ENCODE results near the gene AGAP3.

The AGAP3 gene

DNA sequence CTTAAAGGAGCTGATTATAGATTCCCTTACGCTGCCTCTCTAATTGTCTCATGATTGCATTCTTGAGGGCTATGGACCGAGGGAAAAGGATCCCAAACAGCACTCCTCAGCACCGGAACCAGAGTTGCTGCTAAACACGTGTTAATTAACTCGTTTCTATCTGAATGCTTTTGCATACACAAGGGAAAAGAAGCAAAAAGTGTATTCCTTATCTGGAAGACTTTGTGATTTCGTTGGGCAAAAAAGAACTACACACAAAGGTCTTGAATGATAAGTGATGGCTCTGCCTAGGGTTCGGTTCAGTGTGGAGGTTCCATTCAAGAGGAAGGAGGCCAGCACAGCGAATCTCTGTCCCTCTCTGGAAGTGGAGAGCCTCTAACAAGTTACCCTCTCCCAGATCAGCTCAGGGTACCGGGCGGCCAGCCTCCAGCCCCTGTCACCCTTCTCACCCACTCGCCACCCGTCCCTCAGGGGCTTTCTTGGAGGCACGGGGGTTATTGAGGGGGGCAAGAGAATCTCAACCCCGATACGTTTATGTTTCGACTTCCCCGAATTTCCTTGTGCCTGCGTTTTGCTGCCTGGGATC is 27.4 kb upstream of the AGAP3 start:
- TF ChIP-seq, protein P1, sequence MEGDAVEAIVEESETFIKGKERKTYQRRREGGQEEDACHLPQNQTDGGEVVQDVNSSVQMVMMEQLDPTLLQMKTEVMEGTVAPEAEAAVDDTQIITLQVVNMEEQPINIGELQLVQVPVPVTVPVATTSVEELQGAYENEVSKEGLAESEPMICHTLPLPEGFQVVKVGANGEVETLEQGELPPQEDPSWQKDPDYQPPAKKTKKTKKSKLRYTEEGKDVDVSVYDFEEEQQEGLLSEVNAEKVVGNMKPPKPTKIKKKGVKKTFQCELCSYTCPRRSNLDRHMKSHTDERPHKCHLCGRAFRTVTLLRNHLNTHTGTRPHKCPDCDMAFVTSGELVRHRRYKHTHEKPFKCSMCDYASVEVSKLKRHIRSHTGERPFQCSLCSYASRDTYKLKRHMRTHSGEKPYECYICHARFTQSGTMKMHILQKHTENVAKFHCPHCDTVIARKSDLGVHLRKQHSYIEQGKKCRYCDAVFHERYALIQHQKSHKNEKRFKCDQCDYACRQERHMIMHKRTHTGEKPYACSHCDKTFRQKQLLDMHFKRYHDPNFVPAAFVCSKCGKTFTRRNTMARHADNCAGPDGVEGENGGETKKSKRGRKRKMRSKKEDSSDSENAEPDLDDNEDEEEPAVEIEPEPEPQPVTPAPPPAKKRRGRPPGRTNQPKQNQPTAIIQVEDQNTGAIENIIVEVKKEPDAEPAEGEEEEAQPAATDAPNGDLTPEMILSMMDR (IDR thresholded peaks at IDR 0.05; ENCODE audit: low read depth, low read length, missing control alignments), result no peak
- no peak for DNase-seq (ENCODE audit: low read depth)
- in situ Hi-C loops (cut with HindIII; ENCODE audit: low sequenced_read_pairs), result no loop called here
- peak overlapping the region; percentile 84 for H3K4me3 ChIP-seq (ENCODE audit: low read depth, low read length)

DNA sequence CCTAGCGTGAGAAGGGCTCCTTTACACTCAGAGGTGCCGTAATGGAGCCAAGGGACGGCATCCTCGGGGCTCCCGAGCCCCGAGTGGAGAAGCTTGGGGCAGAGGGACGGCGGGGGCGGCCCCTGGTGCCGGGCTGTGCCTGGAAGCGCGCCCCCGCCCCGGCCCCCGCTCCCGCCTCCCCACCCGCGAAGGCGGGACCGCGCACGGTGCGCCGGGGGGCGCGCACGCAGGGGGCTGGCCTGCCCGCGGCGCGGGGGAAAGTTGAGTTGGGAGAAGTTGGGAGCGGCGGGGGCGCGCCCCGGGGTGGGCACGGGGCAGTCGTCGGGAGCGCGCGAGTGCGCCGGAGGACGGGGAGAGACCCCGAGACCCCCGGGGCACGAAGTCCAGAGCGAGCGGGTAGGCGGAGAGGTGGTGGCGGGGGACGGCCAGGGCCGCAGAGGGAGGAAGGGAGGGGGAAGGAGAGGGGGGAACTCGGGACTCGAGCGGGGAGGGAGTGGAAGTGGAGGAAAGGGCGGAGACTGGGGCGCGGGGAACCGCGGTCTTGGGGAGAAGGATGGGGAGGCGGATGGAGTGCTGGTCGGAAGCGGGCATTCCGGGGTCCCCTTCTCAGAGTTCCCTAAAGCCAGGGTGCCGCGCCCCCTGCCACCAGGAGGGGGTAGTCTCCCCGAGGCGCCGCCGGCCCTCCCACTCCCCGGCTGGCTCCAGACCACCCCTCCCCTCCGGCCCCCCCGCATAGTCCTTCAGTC is 26.7 kb upstream of the AGAP3 start, which contains the start of gene SLC4A2:
Gene SLC4A2 (plus strand): TSS at position 223 of the 746 bp plus-strand sequence. CDS start 2,399 bp downstream, outside the sequence.
- no peak for DNase-seq (ENCODE audit: low read depth)
- peak within 1 kb of the TSS; percentile 84 for H3K4me3 ChIP-seq (ENCODE audit: low read depth, low read length)
- in situ Hi-C loops (cut with HindIII; ENCODE audit: low sequenced_read_pairs), result no loop called here
- TF ChIP-seq, protein P1 (IDR thresholded peaks at IDR 0.05; ENCODE audit: low read depth, low read length, missing control alignments), result peak; percentile 55

DNA sequence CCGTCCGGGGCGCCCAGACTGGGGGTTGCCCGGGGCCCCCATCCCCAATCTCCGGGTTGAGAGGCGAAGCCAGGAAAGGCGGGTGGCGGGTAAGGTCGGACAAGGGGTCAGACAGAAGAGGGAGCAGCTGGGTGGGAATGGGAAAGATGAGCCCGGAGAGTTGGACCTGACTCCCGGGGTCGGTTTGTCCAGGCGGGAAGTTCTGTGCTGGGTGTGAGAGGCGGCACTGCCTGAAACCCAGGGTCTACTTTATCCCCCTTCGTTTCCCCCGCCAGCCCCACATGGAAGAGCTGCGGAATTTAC is 26.2 kb upstream of the AGAP3 start:
- DNase-seq (ENCODE audit: low read depth), result no peak
- peak overlapping the region; percentile 84 for H3K4me3 ChIP-seq (ENCODE audit: low read depth, low read length)
- in situ Hi-C loops (cut with HindIII; ENCODE audit: low sequenced_read_pairs), result no loop called here
- TF ChIP-seq, protein P1 (IDR thresholded peaks at IDR 0.05; ENCODE audit: low read depth, low read length, missing control alignments), result no peak

DNA sequence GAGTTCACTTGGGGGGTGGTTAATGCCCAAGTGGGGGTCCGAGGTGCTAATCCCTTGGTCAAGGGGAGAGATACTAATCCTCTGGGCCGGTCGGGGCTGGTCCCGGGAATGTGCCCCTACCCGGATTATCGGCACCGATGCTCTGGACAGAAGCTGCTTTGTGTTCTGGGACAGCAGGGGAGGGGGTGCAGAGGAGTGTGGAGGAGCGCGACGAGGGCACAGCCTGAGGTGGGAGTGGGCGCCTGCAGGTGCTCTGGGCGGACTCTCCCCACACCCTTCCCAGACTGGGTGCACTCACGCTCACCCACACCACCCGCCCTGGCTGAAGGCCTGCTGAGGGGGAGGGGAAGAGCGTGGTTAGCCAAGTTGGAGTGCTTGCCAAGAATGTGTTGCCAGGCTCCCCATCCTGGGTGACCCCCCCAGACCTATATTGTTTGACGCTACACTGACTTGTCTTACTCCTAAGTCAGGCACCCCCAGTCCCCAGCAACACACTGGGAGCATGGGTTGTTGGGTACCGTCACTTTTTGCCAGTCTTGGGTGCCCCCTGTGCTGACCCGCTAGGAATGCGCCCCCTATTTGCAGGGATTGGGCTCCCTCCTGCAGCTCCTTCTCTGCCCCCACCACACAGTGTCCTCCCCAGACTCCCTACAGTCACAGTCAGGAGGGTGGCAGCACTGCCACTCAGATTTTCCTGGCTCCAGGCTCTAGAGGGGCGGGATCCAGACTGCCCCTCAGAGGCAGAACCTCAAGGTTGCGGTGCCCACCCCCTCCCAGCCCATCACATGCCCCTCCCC is 25.7 kb upstream of the AGAP3 start:
- H3K4me3 ChIP-seq (ENCODE audit: low read depth, low read length), result peak overlapping the region; percentile 84
- DNase-seq (ENCODE audit: low read depth), result no peak
- in situ Hi-C loops (cut with HindIII; ENCODE audit: low sequenced_read_pairs), result no loop called here
- TF ChIP-seq, protein P1 (IDR thresholded peaks at IDR 0.05; ENCODE audit: low read depth, low read length, missing control alignments), result peak; percentile 2

DNA sequence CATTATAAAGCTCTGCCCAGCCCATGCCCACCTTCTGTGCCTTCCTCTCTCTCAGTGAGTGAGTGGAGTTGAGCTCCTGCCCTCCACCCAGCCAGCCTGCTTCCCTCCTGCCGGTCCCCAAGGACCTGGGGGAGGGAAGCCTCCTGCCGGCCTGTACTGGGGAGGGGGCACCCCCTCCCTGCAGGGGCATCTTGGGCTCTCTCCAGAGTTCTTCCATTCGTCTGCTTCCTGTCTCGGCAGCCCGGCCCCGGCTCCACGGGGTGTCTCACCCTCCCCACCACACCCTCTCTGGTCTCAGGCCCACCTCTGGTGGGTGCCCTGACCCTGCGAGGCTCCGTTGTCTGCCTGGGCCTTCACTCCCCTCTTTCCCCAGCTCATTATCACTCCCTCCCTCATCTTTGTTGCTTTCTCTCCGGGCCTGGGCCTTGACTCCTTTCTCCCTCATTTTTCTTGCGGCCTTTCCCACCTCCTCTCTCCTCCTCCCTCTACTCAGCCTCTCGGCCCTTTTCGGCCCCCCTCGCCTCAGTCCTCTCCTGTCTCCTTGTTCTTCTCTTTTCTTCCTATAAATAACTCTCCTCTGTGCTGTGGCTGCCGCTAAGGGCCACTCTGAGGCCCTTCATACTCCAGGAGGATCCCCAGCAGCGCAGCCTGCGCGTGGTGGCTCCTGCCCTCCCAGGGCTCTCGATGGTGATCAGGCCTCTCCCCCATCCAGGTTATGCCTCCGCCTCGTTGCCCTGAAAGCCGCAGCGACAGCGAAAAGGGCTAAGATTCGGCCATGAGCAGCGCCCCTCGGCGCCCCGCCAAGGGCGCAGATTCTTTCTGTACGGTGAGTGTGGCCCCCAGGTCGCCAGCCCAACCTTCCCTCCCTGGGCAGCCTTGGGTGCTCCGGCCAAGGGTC is 24.8 kb upstream of the AGAP3 start:
- DNase-seq (ENCODE audit: low read depth), result no peak
- TF ChIP-seq, protein P1 (IDR thresholded peaks at IDR 0.05; ENCODE audit: low read depth, low read length, missing control alignments), result no peak
- in situ Hi-C loops (cut with HindIII; ENCODE audit: low sequenced_read_pairs), result no loop called here
- H3K4me3 ChIP-seq (ENCODE audit: low read depth, low read length), result peak overlapping the region; percentile 84

DNA sequence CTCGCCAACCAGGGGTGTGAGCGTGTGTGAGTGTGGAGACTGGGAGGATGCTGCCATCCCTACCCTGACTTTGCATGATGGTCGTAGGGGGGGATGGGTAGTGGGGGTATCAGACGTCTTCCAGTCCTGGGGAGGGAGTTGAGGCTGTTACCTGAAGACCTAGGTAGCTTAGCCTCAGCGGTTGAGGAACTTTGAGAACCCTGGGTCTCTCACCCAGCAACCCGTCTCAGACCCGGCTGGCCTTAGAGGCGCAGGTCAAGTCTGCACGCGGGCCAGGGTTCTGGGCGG is 24.2 kb upstream of the AGAP3 start:
- TF ChIP-seq, protein P1 (IDR thresholded peaks at IDR 0.05; ENCODE audit: low read depth, low read length, missing control alignments), result no peak
- in situ Hi-C loops (cut with HindIII; ENCODE audit: low sequenced_read_pairs), result no loop called here
- H3K4me3 ChIP-seq (ENCODE audit: low read depth, low read length), result peak overlapping the region; percentile 84
- DNase-seq (ENCODE audit: low read depth), result no peak
